Measurements from ENCODE around the gene PSMD6. TPM values are rescaled to one million over a fixed set of nuclear protein-coding genes. Genes with fewer than 3 reads are reported as not detected.

PSMD6 gene
- total and polyA plus RNA-seq, 2 experiments from 2014 or later = 99.6 to 104 TPM

GRCh38 chr3:63966007-63966406 is 57.3 kb downstream of the PSMD6 start:
- Histone ChIP-seq H3K9me2 (replicated peaks; ENCODE audit: insufficient read depth) (no peaks in the 10 kb centered on the region), H3K4me3 (no peak overlapping the region), H3K9me3 (ENCODE audit: low read depth) (no peaks in the 10 kb centered on the region), H4K20me1 (ENCODE audit: insufficient read depth, poor library complexity, severe bottlenecking) (no peaks in the 10 kb centered on the region), H3K36me3 (replicated peaks; ENCODE audit: insufficient read depth, low read depth) (no peaks in the 10 kb centered on the region), H2AFZ (no peak overlapping the region), H3K79me2 (peaks cover 38% of the 10 kb centered on the region), H3K4me1 (ENCODE audit: insufficient read depth) (peaks cover 54% of the 10 kb centered on the region), H3K27me3 (no peaks in the 10 kb centered on the region), H3K27ac (no peak overlapping the region), H3K4me2 (no peak overlapping the region)
- TF ChIP-seq EZH2phosphoT487 (IDR thresholded peaks at IDR 0.05; ENCODE audit: low read depth, severe bottlenecking, unreplicated experiment) (no peak), CTCF (IDR thresholded peaks at IDR 0.05; ENCODE audit: poor library complexity) (no peak), EZH2 (IDR thresholded peaks at IDR 0.05; ENCODE audit: borderline replicate concordance) (no peak)
- no peak for DNase-seq (ENCODE audit: low spot score)
- WGBS (ENCODE audit: low lambda C conversion rate, missing lambda C conversion rate) = 81% methylated on average over 4 of the region's 4 CpGs

GRCh38 chr3:63964681-63965485 is 58.4 kb downstream of the PSMD6 start:
- DNase-seq (ENCODE audit: low spot score) = no peak
- no peaks in the 10 kb centered on the region for H4K20me1 ChIP-seq (ENCODE audit: insufficient read depth, poor library complexity, severe bottlenecking)
- H3K4me1 ChIP-seq (ENCODE audit: insufficient read depth) = peaks cover 43% of the 10 kb centered on the region
- no peaks in the 10 kb centered on the region for H3K9me3 ChIP-seq (ENCODE audit: low read depth)
- no peaks in the 10 kb centered on the region for H3K27me3 ChIP-seq
- H3K4me3 ChIP-seq = no peak overlapping the region
- WGBS (ENCODE audit: low lambda C conversion rate, missing lambda C conversion rate) = 45% methylated on average over 6 of the region's 6 CpGs
- no peak overlapping the region for H2AFZ ChIP-seq
- H3K27ac ChIP-seq = no peak overlapping the region
- no peaks in the 10 kb centered on the region for H3K36me3 ChIP-seq (replicated peaks; ENCODE audit: insufficient read depth, low read depth)
- peaks cover 29% of the 10 kb centered on the region for H3K79me2 ChIP-seq
- H3K4me2 ChIP-seq = no peak overlapping the region
- TF ChIP-seq EZH2 (IDR thresholded peaks at IDR 0.05; ENCODE audit: borderline replicate concordance) = no peak
- no peak for TF ChIP-seq CTCF (IDR thresholded peaks at IDR 0.05; ENCODE audit: poor library complexity)
- no peak for TF ChIP-seq EZH2phosphoT487 (IDR thresholded peaks at IDR 0.05; ENCODE audit: low read depth, severe bottlenecking, unreplicated experiment)
- no peaks in the 10 kb centered on the region for H3K9me2 ChIP-seq (replicated peaks; ENCODE audit: insufficient read depth)

- Histone ChIP-seq H3K79me2 (peaks cover 22% of the 10 kb centered on the region), H4K20me1 (ENCODE audit: insufficient read depth, poor library complexity, severe bottlenecking) (no peaks in the 10 kb centered on the region), H3K4me1 (ENCODE audit: insufficient read depth) (peaks cover 30% of the 10 kb centered on the region), H3K9me3 (ENCODE audit: low read depth) (no peaks in the 10 kb centered on the region), H2AFZ (no peak overlapping the region), H3K27ac (no peak overlapping the region), H3K27me3 (no peaks in the 10 kb centered on the region), H3K4me3 (no peak overlapping the region), H3K4me2 (no peak overlapping the region), H3K9me2 (replicated peaks; ENCODE audit: insufficient read depth) (no peaks in the 10 kb centered on the region), H3K36me3 (replicated peaks; ENCODE audit: insufficient read depth, low read depth) (no peaks in the 10 kb centered on the region)
- WGBS (ENCODE audit: low lambda C conversion rate, missing lambda C conversion rate) = 74% methylated on average over 1 of the region's 1 CpG
- DNase-seq (ENCODE audit: low spot score) = no peak
- TF ChIP-seq EZH2phosphoT487 (IDR thresholded peaks at IDR 0.05; ENCODE audit: low read depth, severe bottlenecking, unreplicated experiment) = no peak
- TF ChIP-seq EZH2 (IDR thresholded peaks at IDR 0.05; ENCODE audit: borderline replicate concordance) = no peak
- no peak for TF ChIP-seq CTCF (IDR thresholded peaks at IDR 0.05; ENCODE audit: poor library complexity)
Observed at GRCh38 chr3:63963496-63963895, 59.8 kb downstream of the PSMD6 start.
